HepG2 (cell line): ENCODE data around the gene EVA1A. TPM values are rescaled to one million over a fixed set of nuclear protein-coding genes. Genes with fewer than 3 reads are reported as not detected.

ENCODE experiments used
- BATF2 ChIP-seq: sonication (generic); formaldehyde crosslinking; IDR thresholded peaks from 2 replicates; pipeline ENCODE4 v1.8.0; 2022; ENCODE audit warnings: mild to moderate bottlenecking, missing genetic modification reagents, moderate library complexity
- GATAD2A ChIP-seq: IDR thresholded peaks from 2 replicates; pipeline ENCODE4 v1.6.1; 2016
- HDAC2 ChIP-seq: sonication (generic); formaldehyde crosslinking; IDR thresholded peaks from 2 replicates; pipeline ENCODE4 v1.4.0; 2020; ENCODE audit warnings: missing genetic modification reagents
- ISX ChIP-seq: sonication (generic); formaldehyde crosslinking; conservative IDR thresholded peaks from 2 replicates; pipeline ENCODE4 v1.5.0; 2020; ENCODE audit warnings: missing genetic modification reagents
- NR1H2 ChIP-seq: sonication (generic); formaldehyde crosslinking; IDR thresholded peaks from 2 replicates; pipeline ENCODE4 v1.8.1; 2022; ENCODE audit warnings: low read depth, missing genetic modification reagents, borderline replicate concordance
- POGZ ChIP-seq: sonication (generic); formaldehyde crosslinking; IDR thresholded peaks from 2 replicates; pipeline ENCODE4 v1.4.0; 2020; ENCODE audit warnings: mild to moderate bottlenecking, missing genetic modification reagents
- POLR2AphosphoS5 ChIP-seq: IDR thresholded peaks from 2 replicates; pipeline ENCODE4 v1.6.1; 2012; ENCODE audit warnings: low read depth, low read length
- TCF12 ChIP-seq, 2 experiments: fragments of 450-650 bp in 1 of 2; sonication (generic) in 1 of 2; formaldehyde crosslinking in 1 of 2; IDR thresholded peaks; 2 replicates each; pipeline versions ENCODE4 v1.6.1 to v1.8.0; 2017 to 2022; ENCODE audit warnings: antibody characterized with exemption in 1 of 2, mild to moderate bottlenecking in 1 of 2, missing genetic modification reagents in 1 of 2, moderate library complexity in 1 of 2
- XRCC5 ChIP-seq: fragments of 200-400 bp; formaldehyde crosslinking; optimal IDR thresholded peaks from 2 replicates; pipeline ENCODE3; 2017; ENCODE audit warnings: mild to moderate bottlenecking, low read length
- ZBTB38 ChIP-seq: sonication (generic); formaldehyde crosslinking; IDR thresholded peaks from 2 replicates; pipeline ENCODE4 v1.5.1; 2020; ENCODE audit warnings: mild to moderate bottlenecking, missing genetic modification reagents
- ZGPAT ChIP-seq: IDR thresholded peaks from 2 replicates; pipeline ENCODE4 v1.6.1; 2016; ENCODE audit warnings: mild to moderate bottlenecking
- ZNF280D ChIP-seq: sonication (generic); formaldehyde crosslinking; IDR thresholded peaks from 2 replicates; pipeline ENCODE4 v1.5.1; 2020; ENCODE audit warnings: mild to moderate bottlenecking, missing genetic modification reagents
- ZNF557 ChIP-seq: sonication (generic); formaldehyde crosslinking; IDR thresholded peaks from 2 replicates; pipeline ENCODE4 v1.4.0; 2020; ENCODE audit warnings: missing genetic modification reagents
- ZNF747 ChIP-seq: sonication (generic); formaldehyde crosslinking; IDR thresholded peaks from 2 replicates; pipeline ENCODE4 v1.8.1; 2023; ENCODE audit warnings: missing genetic modification reagents, mild to moderate bottlenecking, borderline replicate concordance
- ZNF788 ChIP-seq: sonication (generic); formaldehyde crosslinking; IDR thresholded peaks from 2 replicates; pipeline ENCODE4 v1.5.0; 2020; ENCODE audit warnings: mild to moderate bottlenecking, missing genetic modification reagents, borderline replicate concordance
- ZZZ3 ChIP-seq: sonication (generic); formaldehyde crosslinking; IDR thresholded peaks from 2 replicates; pipeline ENCODE4 v1.4.0; 2020; ENCODE audit warnings: missing genetic modification reagents, mild to moderate bottlenecking, borderline replicate concordance
- polyA plus RNA-seq, 8 experiments: library from polyadenylated mRNA; depleted of rRNA in 3 of 8; stranded (reverse) in 7 of 8; unstranded in 1 of 8; fragments of >200 nt; fragmentation: Illumina TruSeq in 4 of 8; extraction: Trizol in 4 of 8; gene quantifications; 2 replicates each; pipeline versions ENCODE4 v1.2.1 to v1.2.3, GENCODE V29; 2011 to 2016; ENCODE audit warnings: low read depth in 4 of 8, missing spikeins in 1 of 8, mixed read lengths in 1 of 8; ENCODE audit not compliant: insufficient read depth in 1 of 8
- total RNA-seq, 5 experiments: library from RNA; depleted of rRNA; stranded (reverse); fragments of >200 nt; fragmentation: Illumina TruSeq; extraction: Trizol; gene quantifications; 2 replicates each; pipeline ENCODE4 v1.2.3, GENCODE V29; 2016; ENCODE audit warnings: low read depth in 1 of 5
- TF ChIP-seq, protein P1 (sequence below): sonication (generic); formaldehyde crosslinking; IDR thresholded peaks from 2 replicates; pipeline ENCODE4 v1.4.0; 2020; ENCODE audit warnings: mild to moderate bottlenecking, missing genetic modification reagents
- TF ChIP-seq, protein P2 (sequence below): sonication (generic); formaldehyde crosslinking; IDR thresholded peaks from 2 replicates; pipeline ENCODE4 v1.4.0; 2020; ENCODE audit warnings: missing genetic modification reagents

Gene EVA1A
- total and polyA plus RNA-seq, 2 of the 13 experiments (the other 11 are each of a cell fraction or from before 2014, with no cell fraction given), result 57.5 to 57.8 TPM

DNA sequence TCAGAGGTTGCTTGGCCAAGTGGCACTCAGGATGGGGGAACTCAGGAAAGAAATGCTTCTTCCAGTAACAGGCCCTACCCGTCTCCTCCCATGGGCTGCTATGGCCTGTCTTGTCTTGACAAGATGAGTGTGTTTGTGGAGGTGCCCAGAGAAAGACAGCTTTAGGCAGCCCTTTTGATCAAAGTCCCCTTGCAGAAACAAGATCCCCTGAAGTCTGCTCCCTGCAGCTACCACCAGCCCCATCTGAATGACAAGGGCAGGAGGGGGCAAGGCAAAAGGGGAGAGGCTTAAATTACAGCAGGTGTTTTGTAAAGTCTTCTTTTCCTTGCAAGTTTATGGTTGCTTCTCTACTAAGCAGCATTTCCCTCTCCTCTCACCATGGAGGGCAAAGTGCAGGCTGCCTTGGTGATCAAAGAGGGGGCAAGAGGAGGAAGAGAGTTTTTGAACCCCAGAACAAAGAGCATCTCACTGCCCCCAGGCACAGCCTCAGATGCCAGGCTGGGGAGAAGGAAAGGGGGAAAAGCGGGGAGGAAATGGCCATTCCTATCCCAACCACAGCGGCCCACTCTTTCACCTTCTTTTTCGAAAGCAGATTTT is 6.7 kb downstream of the EVA1A start (continued):
- no peak for TF ChIP-seq ZNF280D (CRISPR knock-in tag)
- TF ChIP-seq BATF2 (CRISPR knock-in tag), result no peak
- TF ChIP-seq, protein P1, sequence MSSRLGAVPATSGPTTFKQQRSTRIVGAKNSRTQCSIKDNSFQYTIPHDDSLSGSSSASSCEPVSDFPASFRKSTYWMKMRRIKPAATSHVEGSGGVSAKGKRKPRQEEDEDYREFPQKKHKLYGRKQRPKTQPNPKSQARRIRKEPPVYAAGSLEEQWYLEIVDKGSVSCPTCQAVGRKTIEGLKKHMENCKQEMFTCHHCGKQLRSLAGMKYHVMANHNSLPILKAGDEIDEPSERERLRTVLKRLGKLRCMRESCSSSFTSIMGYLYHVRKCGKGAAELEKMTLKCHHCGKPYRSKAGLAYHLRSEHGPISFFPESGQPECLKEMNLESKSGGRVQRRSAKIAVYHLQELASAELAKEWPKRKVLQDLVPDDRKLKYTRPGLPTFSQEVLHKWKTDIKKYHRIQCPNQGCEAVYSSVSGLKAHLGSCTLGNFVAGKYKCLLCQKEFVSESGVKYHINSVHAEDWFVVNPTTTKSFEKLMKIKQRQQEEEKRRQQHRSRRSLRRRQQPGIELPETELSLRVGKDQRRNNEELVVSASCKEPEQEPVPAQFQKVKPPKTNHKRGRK (CRISPR knock-in tag), result no peak
- 0 out of 2 replicates have a peak, but pooled peaks have one; percentile 28 for TF ChIP-seq ZGPAT (CRISPR knock-in tag)
- no peak for TF ChIP-seq ZZZ3 (CRISPR knock-in tag)
- 0 out of 2 replicates have a peak, but pooled peaks have one; percentile 19 for TF ChIP-seq HDAC2 (CRISPR knock-in tag)
- no peak for TF ChIP-seq ZNF557
- TF ChIP-seq ZNF788 (CRISPR knock-in tag), result 0 out of 2 replicates have a peak, but pooled peaks have one; percentile 30
- TF ChIP-seq POGZ, result peak; percentile 34; the same call in 1 of the 2 replicates
- peak; percentile 59 for TF ChIP-seq XRCC5
- TF ChIP-seq ISX (CRISPR knock-in tag), result no peak
- TF ChIP-seq GATAD2A (CRISPR knock-in tag), result peak; percentile 54
- 0 out of 2 replicates have a peak, but pooled peaks have one; percentile 6 for TF ChIP-seq POLR2AphosphoS5
- 0 out of 2 replicates have a peak, but pooled peaks have one; percentile 38 for TF ChIP-seq ZNF747
- TF ChIP-seq, protein P2, sequence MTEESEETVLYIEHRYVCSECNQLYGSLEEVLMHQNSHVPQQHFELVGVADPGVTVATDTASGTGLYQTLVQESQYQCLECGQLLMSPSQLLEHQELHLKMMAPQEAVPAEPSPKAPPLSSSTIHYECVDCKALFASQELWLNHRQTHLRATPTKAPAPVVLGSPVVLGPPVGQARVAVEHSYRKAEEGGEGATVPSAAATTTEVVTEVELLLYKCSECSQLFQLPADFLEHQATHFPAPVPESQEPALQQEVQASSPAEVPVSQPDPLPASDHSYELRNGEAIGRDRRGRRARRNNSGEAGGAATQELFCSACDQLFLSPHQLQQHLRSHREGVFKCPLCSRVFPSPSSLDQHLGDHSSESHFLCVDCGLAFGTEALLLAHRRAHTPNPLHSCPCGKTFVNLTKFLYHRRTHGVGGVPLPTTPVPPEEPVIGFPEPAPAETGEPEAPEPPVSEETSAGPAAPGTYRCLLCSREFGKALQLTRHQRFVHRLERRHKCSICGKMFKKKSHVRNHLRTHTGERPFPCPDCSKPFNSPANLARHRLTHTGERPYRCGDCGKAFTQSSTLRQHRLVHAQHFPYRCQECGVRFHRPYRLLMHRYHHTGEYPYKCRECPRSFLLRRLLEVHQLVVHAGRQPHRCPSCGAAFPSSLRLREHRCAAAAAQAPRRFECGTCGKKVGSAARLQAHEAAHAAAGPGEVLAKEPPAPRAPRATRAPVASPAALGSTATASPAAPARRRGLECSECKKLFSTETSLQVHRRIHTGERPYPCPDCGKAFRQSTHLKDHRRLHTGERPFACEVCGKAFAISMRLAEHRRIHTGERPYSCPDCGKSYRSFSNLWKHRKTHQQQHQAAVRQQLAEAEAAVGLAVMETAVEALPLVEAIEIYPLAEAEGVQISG (CRISPR knock-in tag), result 0 out of 2 replicates have a peak, but pooled peaks have one; percentile 26
- no peak for TF ChIP-seq TCF12 (IDR thresholded peaks at IDR 0.05)
- TF ChIP-seq TCF12 (CRISPR knock-in tag; IDR thresholded peaks at IDR 0.05), result no peak
- 0 out of 2 replicates have a peak, but pooled peaks have one; percentile 30 for TF ChIP-seq ZBTB38 (CRISPR knock-in tag)
- no peak for TF ChIP-seq NR1H2 (CRISPR knock-in tag)
